HG02798 (cell line): Measurements from ENCODE around the gene RUFY1.
A peak's percentile ranks its signal among the peaks of the same experiment; 100 is the strongest.
"Not testable (repeated sequence)": the region's sequence is repeated elsewhere in the genome, so short reads cannot be mapped to it uniquely, and the experiment has no call there.

Source experiments
- ATAC-seq: cut with Tn5 transposase; IDR thresholded peaks from one replicate; pipeline ENCODE4 v1.9.1; 2021; ENCODE audit warnings: mild to moderate bottlenecking; ENCODE audit not compliant: unreplicated experiment, poor library complexity

RUFY1 gene, protein sequence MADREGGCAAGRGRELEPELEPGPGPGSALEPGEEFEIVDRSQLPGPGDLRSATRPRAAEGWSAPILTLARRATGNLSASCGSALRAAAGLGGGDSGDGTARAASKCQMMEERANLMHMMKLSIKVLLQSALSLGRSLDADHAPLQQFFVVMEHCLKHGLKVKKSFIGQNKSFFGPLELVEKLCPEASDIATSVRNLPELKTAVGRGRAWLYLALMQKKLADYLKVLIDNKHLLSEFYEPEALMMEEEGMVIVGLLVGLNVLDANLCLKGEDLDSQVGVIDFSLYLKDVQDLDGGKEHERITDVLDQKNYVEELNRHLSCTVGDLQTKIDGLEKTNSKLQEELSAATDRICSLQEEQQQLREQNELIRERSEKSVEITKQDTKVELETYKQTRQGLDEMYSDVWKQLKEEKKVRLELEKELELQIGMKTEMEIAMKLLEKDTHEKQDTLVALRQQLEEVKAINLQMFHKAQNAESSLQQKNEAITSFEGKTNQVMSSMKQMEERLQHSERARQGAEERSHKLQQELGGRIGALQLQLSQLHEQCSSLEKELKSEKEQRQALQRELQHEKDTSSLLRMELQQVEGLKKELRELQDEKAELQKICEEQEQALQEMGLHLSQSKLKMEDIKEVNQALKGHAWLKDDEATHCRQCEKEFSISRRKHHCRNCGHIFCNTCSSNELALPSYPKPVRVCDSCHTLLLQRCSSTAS

DNA sequence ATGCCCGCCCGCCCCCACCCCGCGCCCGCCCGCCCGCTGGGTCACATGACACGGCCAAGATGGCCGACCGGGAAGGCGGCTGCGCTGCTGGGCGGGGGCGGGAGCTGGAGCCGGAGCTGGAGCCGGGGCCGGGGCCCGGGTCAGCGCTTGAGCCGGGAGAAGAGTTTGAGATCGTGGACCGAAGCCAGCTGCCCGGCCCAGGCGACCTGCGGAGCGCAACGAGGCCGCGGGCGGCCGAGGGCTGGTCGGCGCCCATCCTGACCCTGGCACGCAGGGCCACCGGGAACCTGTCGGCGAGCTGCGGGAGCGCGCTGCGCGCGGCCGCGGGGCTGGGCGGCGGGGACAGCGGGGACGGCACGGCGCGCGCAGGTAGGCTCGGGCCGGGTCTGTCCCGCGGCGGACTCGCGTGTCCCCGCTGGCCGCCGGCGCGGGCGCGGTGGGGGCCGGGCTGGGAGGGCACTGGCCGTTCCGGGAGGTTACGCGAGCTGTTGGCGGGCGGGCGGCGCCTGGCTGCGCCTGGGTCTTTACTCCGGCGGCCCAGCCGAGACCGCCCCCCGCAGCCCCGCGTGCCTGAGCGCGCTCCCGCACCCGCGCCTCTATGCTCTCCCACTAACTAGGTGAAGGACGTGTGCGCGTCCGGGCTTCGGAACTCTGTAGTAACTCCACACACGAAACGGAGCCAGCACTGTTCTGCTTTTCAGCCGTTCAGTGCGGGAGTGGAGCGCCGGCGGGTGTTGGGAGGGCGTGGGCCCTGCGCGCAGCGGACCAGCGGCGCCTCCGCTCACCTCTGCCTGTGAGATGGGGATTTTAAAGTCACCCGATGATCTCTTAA lies at the start of gene RUFY1:
TSS of gene RUFY1 (plus strand) at position 44 of the 832 bp plus-strand sequence. CDS start at position 60, 16 bp downstream.
- ATAC-seq: peak; percentile 87

DNA sequence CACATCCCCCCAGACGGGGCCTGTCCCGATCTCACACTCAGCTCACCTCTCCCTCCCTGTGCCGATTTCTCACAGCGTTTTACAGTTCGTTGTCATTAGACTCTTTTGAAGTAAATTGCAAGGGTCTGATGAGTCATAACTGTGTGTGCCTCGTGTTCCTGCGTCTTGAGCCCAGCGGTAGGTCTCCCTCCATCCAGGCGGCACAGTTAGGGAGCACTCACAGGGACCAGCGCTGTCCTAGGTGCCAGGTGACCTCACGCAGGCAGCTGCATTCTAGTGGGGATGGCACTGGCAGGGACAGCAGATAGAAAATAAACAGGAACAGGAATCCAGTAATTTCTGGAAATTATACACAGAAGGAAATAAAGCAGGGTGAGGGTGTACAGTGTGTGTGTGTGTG lies 48.4 kb upstream of the RUFY1 start:
- not testable (repeated sequence) for ATAC-seq

DNA sequence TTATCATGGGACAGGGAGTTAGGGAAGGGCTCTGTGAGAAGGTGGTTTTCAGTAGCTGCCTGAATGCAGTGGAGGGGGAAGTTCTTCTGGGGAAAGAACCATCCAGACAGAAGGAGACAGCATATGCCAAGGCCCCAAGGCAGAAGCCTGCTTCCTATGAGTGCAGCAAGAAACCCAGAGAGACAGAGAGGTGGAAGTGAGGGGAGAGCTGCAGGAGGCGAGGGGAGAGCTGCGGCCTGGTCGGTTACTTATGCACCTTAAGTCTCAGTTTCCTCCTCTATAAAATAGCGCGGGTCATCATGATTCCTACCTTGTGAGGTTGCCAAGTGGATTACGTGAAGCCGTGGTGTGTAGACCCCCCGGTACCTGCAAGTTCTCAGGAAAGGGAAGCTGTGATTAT lies 47.9 kb upstream of the RUFY1 start:
- not testable (repeated sequence) for ATAC-seq

DNA sequence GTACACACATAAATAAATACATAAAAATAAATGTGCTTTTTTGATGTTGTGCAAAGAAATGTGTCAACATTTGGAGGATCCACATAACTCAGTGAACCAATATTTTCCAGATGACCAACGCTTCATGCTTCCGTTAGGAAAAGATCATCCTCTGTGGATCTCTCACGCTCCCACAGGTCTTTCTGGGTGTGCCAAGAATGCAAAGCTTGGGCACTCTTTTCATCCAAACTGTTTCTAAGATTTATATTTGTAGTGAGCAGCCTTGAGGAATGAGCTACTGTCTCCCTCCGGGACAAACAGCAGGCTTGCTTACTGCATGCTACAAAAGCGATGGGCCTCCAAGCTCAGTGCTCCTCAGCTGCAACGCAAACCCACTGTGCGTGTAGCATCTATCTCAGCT lies 46.2 kb upstream of the RUFY1 start:
- ATAC-seq: no peak

DNA sequence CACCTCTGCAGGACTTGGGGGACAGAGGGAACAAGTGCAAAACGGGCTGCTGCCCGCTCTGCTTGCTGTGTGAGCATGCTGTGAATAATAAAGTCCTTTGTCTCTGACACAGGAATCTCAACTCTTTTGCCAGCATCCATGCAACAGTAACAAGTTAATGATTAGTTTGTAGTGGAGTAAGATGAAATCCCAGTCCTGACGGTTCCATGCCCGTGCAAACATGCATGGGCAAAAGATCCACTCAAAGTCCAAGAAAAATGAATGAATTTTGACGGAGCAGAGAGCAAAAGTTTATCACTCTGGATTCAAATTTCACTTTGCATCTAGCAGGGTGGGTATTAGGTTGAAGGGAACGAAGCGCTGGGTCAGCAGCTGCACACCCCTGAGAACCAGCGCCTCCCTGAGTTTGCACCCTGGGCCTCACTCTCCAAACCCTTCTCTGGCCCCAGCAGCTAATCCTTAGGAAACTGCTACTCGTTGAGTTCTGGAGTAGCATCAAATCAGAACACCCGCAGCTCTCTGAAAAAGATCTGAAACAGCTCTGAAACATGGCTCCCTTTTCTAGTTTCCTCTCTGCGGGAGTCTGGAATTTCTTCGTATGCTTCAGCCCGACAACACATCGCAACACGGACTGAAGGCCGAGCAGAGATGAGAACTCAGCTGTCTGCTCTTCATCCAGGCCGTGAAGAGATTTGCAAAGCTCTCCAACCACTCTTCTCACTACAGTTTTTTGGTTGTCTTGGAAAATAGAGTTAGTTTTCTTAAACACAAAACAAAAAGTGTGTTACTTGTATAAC lies 45.6 kb upstream of the RUFY1 start:
- ATAC-seq: no peak

DNA sequence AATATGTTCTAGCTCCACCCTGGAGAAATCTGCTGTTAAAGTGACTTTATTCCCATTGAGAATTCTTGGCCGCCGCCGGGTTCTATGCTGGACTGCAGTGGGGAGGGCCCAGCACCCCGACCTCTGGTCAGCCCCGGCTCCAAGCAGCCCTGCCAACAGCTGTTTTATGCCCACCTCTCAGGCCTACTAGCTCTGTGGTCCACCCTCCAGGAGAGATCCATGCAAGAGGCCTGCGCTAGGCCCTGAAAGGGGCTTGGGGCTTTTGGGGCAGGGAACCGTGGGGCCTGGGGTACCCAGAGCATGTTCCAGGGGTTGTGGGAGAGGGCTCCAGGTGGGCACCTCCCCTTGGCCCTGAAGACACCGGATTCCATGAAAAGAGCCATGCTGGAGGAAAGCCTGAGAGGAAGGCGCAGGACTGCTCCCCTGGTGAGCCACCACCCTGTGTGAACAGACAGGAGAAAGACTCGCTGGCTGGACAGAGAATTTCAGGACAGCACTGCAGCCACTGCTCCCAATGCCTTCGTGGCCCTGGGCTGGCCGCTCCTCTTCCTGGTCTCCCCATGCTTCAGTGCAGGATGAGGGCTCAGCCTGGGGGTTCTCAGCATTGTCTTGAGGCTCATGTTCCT lies 44.6 kb upstream of the RUFY1 start:
- ATAC-seq: no peak

DNA sequence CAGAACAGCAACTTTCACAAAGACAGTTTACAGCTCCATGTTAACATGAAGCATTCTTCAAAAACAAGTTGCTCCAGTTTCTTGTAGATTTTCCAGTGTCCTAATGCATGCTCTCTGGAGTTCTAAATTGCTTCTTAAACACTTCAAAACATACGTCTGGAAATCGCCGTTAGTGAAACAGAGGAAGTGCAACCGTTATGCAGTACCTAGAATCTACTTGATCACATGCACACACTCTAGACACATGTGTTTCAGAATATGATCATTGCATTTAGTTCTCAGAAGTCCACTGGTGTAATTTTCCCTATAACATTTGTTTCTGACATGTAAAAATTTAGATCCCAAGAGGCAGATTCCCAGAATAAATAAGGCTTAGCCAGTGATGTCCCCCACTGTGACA lies 41.1 kb upstream of the RUFY1 start:
- no peak for ATAC-seq

DNA sequence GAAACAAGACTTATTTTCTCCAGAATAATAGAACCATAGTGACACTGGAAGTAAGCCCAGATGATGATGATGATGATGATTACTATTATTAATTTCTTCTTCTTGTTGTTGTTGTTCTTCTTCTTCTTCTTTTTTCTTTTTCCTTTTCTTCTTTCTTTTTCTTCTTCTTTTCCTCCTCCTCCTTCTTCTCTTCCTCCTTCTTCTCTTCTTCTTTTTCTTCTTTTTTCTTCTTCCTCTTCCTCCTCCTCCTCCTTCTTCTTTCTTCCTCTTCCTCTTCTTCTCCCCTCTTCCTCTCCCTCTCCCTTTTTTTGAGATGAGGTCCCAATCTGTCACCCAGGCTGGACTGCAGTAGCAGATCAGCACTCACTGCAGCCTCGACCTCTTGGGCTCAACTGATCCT lies 40.5 kb upstream of the RUFY1 start:
- ATAC-seq: no peak

DNA sequence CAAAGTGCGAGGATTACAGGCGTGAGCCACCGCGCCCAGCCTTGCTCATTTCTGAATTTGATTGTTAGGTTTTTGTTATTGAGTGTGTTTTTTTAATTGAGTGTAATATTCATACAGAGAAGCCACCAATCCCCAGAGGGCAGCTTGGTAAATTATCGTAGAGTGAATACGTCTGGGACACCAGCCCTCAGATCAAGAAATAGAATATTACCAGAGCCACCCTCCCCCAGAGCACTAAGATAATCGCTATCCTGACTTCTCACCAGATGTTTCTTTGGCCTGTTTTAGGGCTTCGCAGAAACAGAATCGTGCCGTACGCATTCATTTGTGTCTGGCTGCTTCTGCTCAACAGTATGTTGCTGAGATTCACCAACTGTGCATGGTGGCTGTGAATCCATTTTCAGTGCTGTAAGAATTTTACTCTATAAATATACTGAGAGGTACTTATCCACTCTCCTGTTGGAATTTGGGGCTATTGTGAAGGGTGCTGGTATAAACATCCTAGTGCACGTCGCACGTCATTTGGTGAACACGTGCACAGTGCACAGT lies 37.8 kb upstream of the RUFY1 start:
- no peak for ATAC-seq

DNA sequence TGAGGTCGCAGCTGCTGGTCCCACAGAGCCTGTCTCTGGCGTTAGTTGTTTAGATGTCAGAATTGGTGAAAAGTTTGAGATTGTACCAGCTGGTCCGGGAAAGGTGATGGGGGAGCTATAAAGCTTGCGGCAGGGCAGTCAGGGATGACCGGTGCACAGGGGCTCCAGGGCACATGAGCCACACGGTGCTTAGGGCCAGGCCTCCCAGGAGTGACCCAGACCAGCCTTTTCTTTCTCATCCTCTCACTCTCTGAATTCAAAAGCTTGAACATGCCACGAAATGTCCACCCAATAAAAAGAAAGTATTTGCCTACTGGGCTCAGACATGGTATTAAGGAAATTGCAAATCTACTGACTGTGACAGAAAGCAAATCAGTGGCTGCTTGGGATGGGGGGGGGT lies 34.9 kb upstream of the RUFY1 start:
- not testable (repeated sequence) for ATAC-seq

DNA sequence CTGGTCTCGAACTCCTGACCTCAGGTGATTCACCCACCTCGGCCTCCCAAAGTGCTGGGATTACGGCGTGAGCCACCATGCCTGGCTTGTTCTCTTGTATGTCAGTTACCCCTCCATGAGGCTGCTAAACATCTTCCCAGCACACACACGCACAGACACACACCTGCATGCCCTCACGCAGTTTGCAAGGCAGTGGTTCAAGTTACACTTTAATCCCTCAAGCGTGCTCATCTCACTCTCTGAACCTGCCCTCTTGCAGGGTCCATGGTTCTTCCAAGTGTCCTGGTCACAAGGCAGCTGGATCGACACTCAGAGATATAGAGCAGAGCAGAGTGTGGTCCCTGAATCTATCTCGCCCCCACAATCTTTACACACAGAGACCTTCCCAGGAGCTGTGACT lies 34.1 kb upstream of the RUFY1 start:
- no peak for ATAC-seq

DNA sequence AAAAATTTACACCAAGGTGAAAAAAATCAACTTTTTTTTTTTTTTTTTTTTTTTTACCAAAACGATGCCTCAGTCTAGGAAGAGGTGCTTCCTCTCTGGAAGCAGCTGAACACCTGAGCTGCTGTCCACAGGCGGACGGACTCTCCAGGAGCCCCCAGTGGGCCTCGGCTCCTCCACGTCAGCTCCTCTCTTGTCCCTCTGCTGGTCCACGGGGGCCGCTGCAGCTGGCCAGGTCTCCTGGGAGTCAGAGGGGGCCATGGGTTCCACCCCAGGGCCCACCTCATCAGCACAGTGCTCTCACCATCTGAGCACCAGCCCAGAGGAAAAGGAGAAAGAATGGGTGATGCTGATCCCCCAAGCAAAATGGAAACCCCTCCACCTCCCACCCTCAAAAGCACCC lies 32.6 kb upstream of the RUFY1 start:
- not testable (repeated sequence) for ATAC-seq

DNA sequence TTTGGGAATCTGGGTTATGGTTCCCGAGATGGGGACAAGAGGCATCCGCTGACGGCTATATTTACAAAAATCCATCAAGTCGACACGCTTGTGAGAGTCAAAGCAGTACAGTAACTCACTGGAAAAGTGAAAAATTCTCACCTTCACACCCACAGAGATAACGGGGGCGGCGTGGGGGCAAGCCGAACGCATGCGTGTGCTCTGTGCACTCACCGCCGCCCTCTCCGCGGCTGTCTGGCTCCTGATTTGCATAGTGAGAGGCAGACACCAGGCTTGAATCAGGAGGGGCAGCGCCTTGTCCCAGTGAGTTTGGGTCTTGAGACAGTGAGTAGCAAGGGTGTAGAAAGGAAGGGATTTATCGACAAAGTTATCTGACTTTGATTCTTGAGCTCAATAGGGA lies 32.0 kb upstream of the RUFY1 start:
- ATAC-seq: peak; percentile 97

DNA sequence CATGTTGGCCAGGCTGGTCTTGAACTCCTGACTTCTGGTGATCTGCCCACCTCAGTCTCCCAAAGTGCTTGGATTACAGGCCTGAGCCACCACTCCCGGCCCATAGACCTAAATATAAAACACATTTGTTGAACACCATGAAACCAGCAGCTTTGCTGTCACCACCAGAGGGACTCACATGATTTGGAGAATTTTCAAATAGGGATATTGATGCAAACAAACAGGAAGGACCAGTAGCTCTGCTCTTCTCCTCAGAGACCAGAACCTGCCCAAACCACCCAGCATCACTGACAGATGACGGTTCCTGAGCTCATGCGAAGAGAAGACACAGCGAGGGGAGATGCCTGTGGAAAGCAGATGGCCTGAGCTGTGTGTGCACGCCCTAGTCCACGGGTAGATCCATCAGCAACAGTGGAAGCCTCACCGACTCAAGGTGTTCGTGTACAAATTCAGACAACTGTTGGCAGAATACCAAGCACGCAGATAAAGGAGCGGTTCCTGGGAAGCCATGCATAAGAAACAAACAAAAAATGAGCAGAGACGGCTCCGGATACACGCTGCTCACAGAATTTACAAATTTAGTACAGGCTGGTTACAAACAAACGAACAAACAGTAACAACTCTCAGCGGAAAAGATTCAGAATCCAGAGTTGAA lies 30.8 kb upstream of the RUFY1 start:
- ATAC-seq: not testable (repeated sequence)

DNA sequence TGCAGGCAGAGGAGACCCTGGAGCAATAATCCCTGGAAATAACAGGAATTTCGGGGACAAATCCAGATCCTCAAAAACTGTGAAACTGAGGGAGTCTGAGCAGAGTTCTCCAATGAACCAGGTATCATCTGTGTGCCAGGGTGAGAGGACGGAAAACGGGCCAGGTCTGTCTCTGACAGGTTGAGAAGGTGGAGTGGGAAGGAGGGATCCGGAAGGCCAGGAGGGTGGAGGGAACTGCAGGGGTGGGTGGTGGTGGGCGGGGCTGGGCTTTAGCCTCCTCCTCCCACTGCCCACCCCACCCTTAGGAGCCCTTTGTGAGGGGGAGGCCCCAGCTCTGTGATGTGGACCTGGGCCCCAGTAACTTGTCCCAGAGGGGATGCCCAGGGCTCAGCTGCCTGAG lies 28.2 kb upstream of the RUFY1 start:
- not testable (repeated sequence) for ATAC-seq

DNA sequence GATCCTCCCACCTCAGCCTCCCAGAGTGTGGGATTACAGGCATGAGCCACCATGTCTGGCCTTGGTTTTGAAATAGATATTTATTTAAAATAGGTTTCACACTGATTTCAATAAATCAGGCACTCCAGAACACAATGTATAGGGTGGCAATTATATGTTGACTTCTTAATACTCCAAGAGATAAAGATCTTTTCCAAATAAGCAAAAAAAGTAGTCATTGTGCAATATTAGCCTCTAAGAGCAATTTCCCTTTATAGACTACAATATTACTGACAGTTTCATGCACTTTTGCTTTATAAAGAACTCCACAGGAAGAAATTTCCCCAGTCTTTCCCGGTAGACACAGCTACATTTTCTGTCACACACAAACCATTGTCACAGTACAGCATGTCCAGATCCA lies 23.4 kb upstream of the RUFY1 start:
- ATAC-seq: no peak

DNA sequence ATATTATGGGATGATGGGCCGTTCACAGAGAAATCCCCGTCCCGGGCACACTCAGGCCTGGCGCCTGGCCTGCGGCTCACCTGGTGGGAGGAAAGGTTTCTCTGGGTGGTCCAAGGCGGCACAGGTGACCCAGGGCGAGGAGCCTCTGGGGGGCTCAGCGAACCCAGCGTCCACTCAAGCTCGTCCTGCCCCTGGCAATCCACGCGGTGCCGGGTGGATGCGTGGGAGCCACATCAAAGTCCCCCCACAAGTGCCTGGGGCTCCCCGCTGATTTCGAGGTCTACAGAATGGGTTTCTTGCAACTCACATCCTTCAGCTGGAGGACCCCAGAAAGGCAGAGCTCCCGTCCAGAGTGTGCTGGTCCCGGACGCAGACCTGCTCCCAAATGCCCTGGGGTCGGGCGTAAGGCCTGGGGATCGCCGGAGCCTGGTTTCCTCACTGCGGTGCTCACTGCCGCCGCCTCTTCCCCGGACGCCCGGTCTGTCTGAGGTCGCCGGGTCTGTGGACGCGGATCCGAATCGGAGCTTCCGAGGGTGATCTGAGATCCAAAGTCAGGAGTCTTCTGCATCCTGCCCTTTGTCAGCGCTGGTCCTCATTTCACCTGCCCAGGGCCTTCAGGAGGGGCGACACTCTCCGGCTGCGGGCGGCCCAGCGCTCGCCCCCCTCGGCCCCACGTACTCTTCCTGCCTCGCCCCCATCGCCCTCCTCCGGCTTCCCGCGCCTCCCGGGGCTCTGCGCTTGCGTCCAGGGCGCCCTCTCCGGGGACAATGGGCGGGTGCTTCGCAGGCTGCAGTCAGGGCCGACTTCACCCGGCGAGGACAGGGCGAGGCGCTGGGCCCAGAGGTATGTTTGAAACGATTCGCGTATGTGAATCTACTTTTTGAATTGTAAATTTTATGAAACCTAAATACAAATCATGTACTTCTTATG lies 20.0 kb upstream of the RUFY1 start:
- ATAC-seq: peak; percentile 78

DNA sequence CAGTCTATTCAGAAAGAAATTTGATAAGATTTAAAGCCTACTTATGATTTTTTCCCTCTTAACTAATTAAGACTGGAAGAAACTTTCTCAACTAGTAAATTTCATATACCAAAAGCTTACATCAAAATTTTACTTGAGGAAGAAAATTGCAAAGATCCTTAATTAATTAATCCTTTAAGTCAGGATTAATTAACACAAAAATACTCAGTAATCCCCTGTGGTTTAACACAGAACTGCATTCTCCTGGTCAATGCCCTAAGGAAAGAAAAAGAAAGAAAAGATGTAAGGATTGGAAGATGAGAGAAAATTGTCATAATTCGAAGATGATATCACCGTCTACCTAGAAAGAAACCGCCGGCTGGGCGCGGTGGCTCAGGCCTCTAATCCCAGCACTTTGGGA lies 17.3 kb upstream of the RUFY1 start:
- no peak for ATAC-seq
